Measurements from ENCODE around the gene TENM3.

GRCh38 chr4:182486881-182487280 lies 243.7 kb downstream of the TENM3 start:
- TF ChIP-seq POLR2A (IDR thresholded peaks at IDR 0.05; ENCODE audit: extremely low read depth, insufficient read length) (no peak), CTCF (IDR thresholded peaks at IDR 0.05; ENCODE audit: low read depth, low read length) (no peak)
